Measurements from ENCODE around the gene NELFE. TPM values are rescaled to one million over a fixed set of nuclear protein-coding genes. Genes with fewer than 3 reads are reported as not detected.

NELFE gene
- total RNA-seq, 1 experiment from 2014 or later: 90.7 TPM

DNA sequence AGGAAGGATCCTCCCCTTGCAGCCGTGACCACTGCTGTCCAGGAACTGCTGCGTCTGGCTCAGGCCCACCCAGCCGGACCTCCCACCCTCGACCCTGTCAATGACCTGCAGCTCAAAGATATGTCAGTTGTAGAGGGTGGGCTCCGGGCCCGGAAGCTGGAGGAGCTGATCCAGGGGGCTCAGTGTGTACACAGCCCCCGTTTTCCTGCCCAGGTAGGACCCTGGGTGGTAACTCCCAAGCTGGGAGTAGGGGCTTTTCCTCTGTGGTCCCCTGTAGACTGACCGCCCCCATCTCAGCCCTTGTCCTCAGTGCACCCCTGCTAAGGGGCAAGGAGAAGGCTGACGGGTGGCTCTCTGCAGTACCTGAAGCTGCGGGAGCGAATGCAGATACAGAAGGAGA, 9.6 kb upstream of the NELFE start:
- no TSS peak for BruUV-seq (replicated peaks)
- ChIA-PET CTCF (interaction anchor here (3.9 kb wide), 1 partner anchor 16 kb away, joined by 14 read pairs; no protein-coding TSS in a partner anchor), POLR2A (interaction anchor here (6.9 kb wide), 1 partner anchor 9 kb away, joined by 109 read pairs; the partner anchor contains the start of genes NELFE and SKIC2)
- Mint-ChIP-seq H3K4me3 (ENCODE audit: unreplicated experiment) (no peak overlapping the region), H3K27ac (ENCODE audit: low read depth, unreplicated experiment) (no peak overlapping the region), H3K4me1 (ENCODE audit: insufficient read depth, unreplicated experiment) (peaks cover 19% of the 10 kb centered on the region), H3K27me3 (ENCODE audit: insufficient read depth, unreplicated experiment) (no peaks in the 10 kb centered on the region), H3K9me3 (ENCODE audit: unreplicated experiment) (no peaks in the 10 kb centered on the region), H3K36me3 (ENCODE audit: insufficient read depth, unreplicated experiment) (peaks cover 83% of the 10 kb centered on the region)
- DNase-seq (ENCODE audit: unreplicated experiment): no peak
- TF ChIP-seq, protein P1, sequence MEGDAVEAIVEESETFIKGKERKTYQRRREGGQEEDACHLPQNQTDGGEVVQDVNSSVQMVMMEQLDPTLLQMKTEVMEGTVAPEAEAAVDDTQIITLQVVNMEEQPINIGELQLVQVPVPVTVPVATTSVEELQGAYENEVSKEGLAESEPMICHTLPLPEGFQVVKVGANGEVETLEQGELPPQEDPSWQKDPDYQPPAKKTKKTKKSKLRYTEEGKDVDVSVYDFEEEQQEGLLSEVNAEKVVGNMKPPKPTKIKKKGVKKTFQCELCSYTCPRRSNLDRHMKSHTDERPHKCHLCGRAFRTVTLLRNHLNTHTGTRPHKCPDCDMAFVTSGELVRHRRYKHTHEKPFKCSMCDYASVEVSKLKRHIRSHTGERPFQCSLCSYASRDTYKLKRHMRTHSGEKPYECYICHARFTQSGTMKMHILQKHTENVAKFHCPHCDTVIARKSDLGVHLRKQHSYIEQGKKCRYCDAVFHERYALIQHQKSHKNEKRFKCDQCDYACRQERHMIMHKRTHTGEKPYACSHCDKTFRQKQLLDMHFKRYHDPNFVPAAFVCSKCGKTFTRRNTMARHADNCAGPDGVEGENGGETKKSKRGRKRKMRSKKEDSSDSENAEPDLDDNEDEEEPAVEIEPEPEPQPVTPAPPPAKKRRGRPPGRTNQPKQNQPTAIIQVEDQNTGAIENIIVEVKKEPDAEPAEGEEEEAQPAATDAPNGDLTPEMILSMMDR (IDR thresholded peaks at IDR 0.05; ENCODE audit: unreplicated experiment): no peak
- intact Hi-C loops (cut with micrococcal nuclease): no loop called here

DNA sequence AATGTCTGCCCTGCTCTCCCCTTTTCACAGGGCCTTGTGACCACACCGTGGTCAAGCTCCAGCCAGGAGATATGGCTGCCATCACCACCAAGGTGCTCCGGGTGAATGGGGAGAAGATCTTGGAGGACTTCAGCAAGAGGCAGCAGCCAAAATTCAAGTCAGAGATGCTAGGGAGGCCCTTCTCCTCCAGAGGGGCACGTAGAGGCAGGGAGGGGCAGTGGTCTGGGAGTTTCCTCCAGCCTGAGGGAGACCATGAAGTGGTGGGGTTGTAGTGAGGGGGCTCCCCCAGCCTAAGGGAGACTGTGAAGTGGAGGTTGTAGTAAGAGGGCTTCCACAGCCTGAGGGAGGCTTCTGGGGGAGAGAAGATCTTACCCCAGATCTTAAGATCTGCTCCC, 9.2 kb upstream of the NELFE start:
- TF ChIP-seq, protein P1 (IDR thresholded peaks at IDR 0.05; ENCODE audit: unreplicated experiment): no peak
- POLR2A ChIA-PET: no interaction called here
- Mint-ChIP-seq H3K4me1 (ENCODE audit: insufficient read depth, unreplicated experiment) (peaks cover 15% of the 10 kb centered on the region), H3K27ac (ENCODE audit: low read depth, unreplicated experiment) (no peak overlapping the region), H3K4me3 (ENCODE audit: unreplicated experiment) (no peak overlapping the region), H3K9me3 (ENCODE audit: unreplicated experiment) (no peaks in the 10 kb centered on the region), H3K36me3 (ENCODE audit: insufficient read depth, unreplicated experiment) (peaks cover 83% of the 10 kb centered on the region), H3K27me3 (ENCODE audit: insufficient read depth, unreplicated experiment) (no peaks in the 10 kb centered on the region)
- no peak for DNase-seq (ENCODE audit: unreplicated experiment)
- intact Hi-C loops (cut with micrococcal nuclease): no loop called here
- CTCF ChIA-PET: interaction anchor here (3.9 kb wide), 1 partner anchor 16 kb away, joined by 14 read pairs; no protein-coding TSS in a partner anchor
- no TSS peak for BruUV-seq (replicated peaks)

DNA sequence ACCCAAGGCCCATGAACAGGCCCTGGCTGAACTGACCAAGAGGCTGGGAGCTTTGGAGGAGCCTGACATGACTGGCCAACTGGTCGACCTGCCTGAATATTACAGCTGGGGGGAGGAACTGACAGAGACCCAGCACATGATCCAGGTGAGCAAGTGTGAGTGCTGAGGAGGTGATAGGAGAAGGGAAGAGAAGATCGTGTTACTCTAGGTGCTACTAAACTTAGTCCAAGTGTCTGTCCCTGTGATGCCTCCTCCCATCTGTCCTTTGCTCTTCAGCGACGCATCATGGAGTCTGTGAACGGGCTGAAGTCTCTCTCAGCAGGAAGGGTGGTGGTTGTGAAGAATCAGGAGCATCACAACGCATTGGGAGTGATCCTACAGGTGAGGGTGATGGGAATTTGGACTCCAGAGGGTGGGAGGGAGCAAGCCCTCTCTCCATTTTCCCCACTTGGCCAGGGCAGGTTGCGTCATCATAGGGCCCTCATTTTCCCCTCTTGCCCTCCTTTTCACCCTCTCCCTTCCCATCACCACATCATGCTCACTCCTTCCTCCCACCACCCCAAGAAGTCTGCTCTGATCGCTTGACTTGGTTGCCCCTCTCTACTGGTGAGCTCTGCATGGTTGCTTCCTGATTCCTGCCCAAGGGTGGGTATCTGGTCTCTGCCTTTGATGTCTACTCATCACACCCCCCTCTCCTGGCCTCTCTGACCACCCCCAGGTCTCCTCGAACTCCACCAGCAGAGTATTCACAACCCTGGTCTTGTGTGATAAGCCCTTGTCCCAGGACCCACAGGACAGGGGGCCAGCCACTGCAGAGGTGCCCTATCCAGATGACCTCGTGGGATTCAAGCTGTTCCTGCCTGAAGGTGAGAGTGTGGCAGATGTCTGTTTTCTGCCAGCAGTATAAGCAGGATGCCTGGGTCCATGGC, 8.5 kb upstream of the NELFE start:
- POLR2A ChIA-PET: interaction anchor here (0.5 kb wide), 1 partner anchor 886 kb away, joined by 3 read pairs; the partner anchor contains the start of gene TAP1
- no peak overlapping the region for H3K27ac Mint-ChIP-seq (ENCODE audit: low read depth, unreplicated experiment)
- no peak for DNase-seq (ENCODE audit: unreplicated experiment)
- H3K9me3 Mint-ChIP-seq (ENCODE audit: unreplicated experiment): no peaks in the 10 kb centered on the region
- no peaks in the 10 kb centered on the region for H3K27me3 Mint-ChIP-seq (ENCODE audit: insufficient read depth, unreplicated experiment)
- peaks cover 11% of the 10 kb centered on the region for H3K4me1 Mint-ChIP-seq (ENCODE audit: insufficient read depth, unreplicated experiment)
- TF ChIP-seq, protein P1 (IDR thresholded peaks at IDR 0.05; ENCODE audit: unreplicated experiment): no peak
- no peak overlapping the region for H3K4me3 Mint-ChIP-seq (ENCODE audit: unreplicated experiment)
- intact Hi-C loops (cut with micrococcal nuclease): no loop called here
- BruUV-seq (replicated peaks): no TSS peak
- peaks cover 86% of the 10 kb centered on the region for H3K36me3 Mint-ChIP-seq (ENCODE audit: insufficient read depth, unreplicated experiment)
- CTCF ChIA-PET: interaction anchor here (3.9 kb wide), 1 partner anchor 15 kb away, joined by 14 read pairs; no protein-coding TSS in a partner anchor

DNA sequence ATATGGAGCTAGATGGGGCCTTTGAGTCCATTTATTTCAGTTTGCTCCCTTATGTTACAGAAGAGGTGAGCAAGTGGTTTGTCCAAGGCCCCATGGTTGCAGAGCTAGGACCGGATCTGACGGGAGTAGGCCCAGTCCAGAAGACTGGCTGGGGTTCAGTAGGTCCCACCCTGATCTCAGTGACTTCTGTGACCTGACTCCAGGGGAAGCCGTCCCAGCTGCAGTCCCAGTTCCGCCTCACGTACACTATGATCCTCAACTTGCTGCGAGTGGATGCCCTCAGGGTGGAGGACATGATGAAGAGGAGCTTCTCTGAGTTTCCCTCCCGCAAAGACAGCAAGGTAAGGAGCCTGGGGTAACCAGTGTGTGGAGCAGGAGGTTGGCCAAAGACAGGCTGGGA, 7.7 kb upstream of the NELFE start:
- H3K9me3 Mint-ChIP-seq (ENCODE audit: unreplicated experiment): no peaks in the 10 kb centered on the region
- ChIA-PET POLR2A (no interaction called here), CTCF (interaction anchor here (3.9 kb wide), 1 partner anchor 14 kb away, joined by 14 read pairs; no protein-coding TSS in a partner anchor)
- no peaks in the 10 kb centered on the region for H3K27me3 Mint-ChIP-seq (ENCODE audit: insufficient read depth, unreplicated experiment)
- H3K36me3 Mint-ChIP-seq (ENCODE audit: insufficient read depth, unreplicated experiment): peaks cover 88% of the 10 kb centered on the region
- no peak overlapping the region for H3K4me3 Mint-ChIP-seq (ENCODE audit: unreplicated experiment)
- TF ChIP-seq, protein P1 (IDR thresholded peaks at IDR 0.05; ENCODE audit: unreplicated experiment): no peak
- BruUV-seq (replicated peaks): no TSS peak
- intact Hi-C loops (cut with micrococcal nuclease): no loop called here
- no peak for DNase-seq (ENCODE audit: unreplicated experiment)
- no peak overlapping the region for H3K27ac Mint-ChIP-seq (ENCODE audit: low read depth, unreplicated experiment)
- peaks cover 11% of the 10 kb centered on the region for H3K4me1 Mint-ChIP-seq (ENCODE audit: insufficient read depth, unreplicated experiment)

Data from MCF 10A (cell line).